Stimulated activated CD8-positive, alpha-beta memory T cell treated with anti-CD3 and anti-CD28 coated beads, Interleukin-7, amount 100 ng/mL, for 24 hours (primary cell): ENCODE measurements around the gene CDS1.
"Not testable (repeated sequence)": the region's sequence is repeated elsewhere in the genome, so short reads cannot be mapped to it uniquely, and the experiment has no call there.

ENCODE experiments used
- DNase-seq: peaks from one replicate; pipeline ENCODE4 v3.0.0-alpha.2; 2020; ENCODE audit warnings: low read depth

Gene CDS1

DNA sequence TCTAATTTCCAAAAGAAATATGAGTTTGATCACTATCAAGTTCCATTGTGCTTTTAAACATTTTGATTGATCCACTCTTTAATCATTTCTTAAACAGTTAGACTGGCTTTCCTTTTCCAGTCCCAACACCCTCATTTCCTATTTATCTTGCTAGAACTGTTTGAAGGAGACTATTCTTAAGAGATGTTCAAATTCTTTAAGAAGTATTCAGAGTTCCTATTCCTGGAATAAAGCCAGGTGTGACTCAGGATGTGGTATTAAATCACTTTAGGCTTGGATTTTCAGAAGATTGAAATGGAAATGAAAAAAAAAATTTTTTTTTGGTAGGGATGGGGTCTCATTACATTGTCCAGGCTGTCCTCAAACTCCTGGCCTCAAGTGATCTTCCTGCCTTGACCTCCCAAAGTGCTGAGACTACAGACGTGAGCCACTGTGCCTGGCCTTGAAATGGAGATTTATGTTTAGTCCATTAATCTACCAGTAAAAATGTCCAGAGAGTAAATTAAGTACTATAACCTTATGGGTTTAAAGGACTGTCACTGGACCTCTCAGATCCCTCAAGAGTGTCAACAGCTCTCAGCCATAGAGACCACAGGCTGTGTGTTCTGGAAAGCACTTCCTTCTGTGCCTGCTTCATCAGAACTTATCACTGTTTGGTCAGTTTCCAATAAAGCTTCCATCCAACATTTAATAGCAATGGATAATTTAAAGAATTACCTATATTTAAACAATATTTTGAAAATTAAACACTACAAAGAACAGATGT is 90.7 kb downstream of the CDS1 start:
- DNase-seq, result no peak

DNA sequence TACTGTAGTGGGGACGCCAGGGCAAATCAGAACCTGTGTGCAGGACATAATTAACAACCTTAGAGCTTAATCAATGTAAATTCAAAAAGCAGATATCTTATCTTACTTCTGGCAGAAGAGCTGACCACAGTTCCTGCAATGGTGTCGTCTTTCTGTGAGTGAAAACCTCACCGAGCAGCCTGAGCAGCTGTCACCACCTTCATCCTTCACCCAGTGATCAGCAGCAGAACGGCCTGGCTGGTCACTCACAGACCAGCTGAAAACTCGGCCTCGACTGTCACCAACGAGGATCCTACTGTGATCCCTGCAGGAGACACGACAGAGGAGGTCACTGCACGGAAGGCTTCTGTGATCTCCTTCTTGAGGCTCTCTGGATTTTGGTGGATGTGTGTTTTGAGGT is 94.2 kb downstream of the CDS1 start:
- no peak for DNase-seq

DNA sequence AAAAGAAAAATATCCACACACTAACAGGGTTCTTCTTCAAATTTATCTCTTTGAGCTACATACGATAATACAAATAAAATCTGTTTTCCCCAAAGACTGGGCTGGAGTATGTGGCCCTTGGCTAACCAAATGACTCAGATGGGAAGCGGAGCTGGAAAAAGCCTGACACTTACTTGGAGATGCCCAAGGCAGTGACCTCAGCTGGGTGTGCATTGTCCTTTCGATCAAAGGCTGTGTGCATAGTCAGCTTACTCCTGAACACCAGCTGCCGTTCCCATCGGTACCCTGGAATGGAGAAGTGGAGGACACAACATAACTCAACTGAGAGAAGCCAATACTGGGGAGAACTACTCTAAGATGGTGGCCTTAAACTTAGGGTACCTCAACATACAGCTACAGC is 95.1 kb downstream of the CDS1 start:
- DNase-seq, result no peak

DNA sequence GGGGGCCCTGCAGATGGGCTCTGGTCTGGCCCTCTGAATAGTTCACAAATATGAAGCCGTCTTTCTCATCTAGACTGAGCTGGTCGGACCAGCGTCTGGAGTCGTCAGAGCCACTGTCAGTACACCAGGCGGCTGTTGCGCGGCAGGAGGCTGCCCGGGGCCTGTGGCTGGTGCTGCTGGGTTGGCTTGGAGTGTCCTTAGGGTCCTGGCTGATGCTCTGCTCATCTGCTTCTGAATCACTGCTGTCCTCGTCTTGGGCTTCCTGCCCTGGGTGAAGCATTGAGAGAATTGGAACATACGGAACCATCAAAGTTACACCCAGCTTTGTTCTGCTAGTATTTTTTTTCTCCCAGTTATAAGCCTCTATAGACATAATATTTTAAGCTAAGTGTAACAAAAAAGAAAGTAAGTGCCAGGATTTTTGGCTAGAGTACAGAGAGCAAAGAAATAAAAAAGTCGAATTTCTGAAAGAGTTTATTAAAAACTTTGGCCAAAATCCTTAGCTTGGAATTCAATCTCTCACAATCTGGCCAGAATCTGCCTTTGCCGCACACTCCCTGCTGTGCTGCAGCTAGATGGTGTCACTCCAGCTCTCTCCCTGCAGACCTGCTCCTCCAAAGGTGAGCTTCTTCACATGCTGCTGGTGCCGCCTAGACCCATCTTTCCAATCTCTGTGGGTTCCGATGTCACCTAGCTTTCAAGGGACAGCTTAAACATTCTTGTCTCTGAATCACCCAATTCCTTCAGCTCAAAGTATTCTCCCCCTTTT is 96.2 kb downstream of the CDS1 start:
- DNase-seq, result no peak

DNA sequence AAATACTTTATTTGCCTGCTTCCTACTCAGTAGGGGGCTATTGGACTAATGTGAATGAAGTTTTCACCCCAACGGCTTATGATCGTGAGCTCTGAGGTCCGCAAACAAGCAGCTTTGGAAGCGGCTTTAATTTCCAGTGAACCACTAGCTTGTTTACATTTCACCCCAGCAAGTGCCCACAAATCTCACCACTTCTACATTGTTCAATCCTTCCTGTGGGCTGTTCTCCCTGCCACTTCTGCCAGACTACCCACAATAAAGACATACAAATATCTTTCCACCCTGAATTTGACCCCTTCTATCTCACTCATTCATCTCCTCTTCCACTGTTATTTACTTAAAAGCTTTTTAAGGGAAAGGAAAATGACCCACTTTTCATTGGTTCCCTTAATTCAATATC is 98.0 kb downstream of the CDS1 start:
- DNase-seq, result no peak

DNA sequence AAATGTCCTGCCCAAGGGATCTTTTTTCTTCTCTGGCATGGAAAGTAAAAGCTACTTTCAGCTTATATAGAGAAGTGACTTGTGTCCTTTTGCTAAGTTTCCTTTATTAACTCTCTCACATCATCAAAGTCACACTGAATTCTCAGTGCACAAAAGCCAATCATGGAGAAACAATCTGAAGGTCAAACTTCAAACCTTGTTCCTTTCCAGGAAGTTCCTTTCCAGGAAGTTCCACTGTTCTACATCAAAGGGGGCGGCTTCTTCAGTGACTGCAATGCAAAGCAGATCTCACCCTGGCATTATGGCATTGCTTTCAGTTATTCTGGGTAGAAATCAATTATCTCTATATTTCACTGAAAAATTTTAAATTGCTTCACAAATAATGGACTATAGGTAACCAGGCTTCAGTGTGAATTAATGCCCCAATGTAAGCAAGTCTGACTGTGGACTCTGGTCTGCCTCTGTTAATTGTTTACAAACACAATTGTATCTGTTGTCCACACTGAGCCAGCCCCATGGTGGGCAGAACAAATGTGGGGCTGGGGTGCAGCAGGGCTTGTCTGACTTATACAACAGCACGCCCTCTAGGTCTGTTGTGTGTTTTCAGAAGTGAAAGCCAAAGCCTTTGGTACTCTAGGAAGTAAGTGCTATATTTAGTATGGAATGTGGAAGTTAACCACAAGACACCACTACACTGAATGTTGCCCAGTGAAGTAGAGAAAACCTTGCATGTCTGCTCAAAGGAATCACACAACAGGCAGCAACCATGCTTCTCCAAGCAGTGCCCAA is 98.8 kb downstream of the CDS1 start:
- DNase-seq, result no peak

DNA sequence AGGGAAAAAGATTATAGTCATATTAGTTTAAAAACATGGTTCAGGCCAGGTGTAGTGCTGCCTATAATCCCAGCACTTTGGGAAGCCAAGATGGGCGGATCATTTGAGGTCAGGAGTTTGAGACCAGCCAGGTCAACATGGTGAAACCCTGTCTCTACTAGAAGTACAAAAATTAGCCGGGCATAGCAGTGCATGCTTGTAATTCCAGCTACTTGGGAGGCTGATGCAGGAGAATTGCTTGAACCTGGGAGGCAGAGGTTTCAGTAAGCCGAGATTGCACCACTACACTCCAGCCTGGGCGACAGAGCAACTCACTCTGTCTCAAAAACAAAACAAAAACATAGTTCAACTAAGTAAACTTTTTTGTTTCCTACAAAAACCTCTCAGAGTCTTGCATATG is 99.7 kb downstream of the CDS1 start:
- not testable (repeated sequence) for DNase-seq

DNA sequence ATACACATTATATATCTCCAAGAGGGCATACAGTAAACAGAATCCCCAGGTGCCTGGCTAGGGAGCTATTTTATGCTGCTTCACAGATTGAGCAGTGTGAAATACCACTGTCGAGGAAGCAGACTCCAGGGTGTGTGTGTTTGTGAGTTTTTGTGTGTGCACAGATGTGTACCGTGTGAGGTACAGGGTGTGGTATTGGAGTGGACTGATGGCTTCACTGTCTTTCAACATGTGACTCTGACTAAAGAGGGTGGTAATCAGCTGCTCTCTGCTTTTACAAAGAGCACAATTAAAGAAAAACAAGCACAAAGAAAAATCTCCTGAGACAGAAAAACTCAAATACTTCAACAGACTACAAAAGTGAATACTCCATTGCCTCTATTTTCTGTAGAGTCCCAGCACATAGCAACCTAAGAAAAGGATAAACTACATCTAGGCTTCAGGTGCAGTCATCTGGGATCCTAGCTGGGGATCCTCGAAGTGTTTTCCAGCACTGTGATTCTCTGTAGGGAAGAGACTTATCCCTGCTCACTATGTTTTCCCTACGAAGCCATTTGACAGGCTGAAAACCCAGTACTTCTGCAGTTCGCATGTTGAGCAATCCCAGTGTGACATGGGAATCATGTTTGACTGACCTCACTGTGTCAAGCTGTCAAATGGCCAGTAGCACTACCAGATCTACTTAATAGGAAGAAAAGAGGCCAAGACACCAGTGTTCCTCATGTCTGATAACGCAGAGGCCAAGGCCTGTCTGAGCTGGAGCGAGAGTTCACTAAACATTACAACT is 100.3 kb downstream of the CDS1 start:
- no peak for DNase-seq

DNA sequence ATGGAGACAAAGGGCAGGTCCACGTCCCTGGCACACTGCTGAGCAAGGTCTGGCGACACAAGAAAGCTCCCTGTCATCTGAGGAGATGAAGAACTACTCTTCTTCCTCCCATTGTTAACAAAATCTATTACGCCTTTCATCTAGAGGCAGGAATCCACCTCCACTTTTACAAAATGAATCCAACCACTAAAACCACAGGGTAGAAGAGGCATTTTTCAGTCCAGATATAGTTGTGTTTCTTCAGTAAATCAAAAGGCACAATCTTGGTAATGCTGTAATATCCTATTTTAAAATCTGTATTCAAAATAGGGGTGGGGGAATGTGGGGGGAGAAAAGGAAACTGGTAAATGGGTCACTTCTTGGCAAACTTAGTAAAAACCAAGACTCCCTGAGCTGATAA is 101.4 kb downstream of the CDS1 start:
- no peak for DNase-seq

DNA sequence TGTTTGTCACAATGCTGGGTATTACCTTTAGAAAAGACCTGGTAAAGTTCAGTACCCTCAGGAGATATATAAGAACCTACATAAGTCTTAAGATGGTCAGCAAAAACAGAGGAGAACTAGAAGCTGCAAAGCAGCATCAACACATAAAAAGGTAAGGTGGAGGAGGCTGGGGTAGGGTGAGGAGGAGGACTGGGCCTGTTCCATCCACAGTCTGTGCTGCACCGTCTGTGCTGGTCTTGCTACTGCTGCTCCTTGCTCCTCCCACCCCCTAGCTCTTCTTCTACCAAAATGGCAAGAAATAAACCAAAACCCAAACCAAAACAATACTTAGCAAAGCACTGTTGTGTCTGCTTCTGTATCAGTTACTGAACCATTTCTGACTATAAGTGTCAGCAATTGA is 102.2 kb downstream of the CDS1 start:
- DNase-seq, result no peak

DNA sequence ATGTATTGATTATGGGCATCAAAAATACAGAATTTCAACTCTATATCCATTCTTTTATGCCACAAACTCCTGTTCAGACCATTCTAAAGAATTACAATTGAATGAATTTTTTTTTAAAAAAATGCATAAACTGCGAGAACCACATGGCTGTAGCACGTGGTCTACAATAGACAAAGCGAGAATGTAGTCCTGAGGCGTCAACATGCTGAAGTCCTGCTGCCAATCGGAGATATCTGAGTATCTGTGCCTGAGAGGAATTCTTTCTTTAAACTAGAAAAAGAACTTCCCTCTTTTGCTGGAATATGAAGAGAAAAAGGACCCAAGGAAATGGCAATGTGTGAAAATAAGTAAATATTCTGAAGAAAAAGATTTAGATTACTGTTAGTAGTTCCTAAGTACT is 105.7 kb downstream of the CDS1 start:
- DNase-seq, result no peak

DNA sequence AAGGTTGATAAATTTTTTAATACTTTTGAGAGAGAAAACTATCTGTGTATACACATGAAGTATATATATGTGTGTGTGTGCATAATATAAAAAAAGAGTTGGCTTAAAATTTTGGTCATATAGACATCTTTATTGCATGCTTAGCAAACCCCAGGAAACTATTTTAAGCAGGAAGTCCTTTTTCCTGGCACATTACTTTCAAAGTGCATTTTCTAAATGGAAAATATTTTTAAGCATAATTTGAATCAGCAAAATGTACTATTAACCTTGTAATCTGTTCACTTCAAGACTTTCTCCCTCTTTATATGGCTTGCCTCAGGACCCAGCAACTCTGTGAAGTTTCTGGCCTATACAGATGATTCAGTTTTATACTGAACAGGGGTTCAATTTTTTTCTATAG is 106.3 kb downstream of the CDS1 start:
- no peak for DNase-seq

DNA sequence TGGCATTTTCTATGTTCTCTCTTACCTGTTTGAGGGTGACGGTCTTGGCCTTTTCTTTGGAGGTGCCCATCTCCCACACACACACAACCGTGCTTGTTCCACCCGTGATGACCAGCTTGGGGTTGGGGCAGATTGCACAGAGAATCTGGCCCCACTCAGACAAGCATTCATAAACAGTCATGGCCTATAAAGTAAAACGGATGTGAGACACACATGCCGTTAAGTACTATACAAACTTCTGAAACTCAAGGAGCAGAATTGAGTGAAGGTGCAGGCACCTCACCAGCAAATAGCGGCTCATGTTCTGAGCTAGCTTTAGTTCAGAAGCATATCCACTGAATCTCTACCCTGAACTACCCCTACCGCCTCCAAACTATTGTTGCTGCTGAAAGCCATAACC is 107.6 kb downstream of the CDS1 start:
- DNase-seq, result no peak

DNA sequence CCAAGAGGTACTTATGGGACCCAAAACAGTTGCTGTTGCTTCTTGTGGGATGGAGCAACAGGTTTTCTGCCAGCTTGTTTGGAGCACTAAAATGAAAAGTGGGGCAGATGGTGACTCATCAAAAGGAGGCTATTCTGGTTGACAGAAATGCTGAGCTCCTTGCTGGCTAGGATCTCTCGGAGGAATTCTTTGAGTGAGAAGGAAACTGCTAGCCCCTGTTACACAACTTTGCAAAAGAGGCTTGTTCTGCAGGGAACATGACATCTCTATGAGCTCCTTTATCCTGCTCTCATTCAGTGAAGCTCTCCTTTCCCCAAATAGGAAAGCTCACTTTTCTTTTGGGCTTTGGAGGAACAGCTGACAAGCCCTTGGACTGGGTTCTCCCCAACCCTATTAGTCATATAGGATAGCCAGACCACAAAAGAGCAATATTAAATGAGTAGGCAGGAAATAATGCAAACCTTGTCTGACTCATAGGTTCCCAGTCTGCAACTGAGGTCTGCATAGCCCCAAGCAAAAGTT is 108.3 kb downstream of the CDS1 start:
- no peak for DNase-seq

DNA sequence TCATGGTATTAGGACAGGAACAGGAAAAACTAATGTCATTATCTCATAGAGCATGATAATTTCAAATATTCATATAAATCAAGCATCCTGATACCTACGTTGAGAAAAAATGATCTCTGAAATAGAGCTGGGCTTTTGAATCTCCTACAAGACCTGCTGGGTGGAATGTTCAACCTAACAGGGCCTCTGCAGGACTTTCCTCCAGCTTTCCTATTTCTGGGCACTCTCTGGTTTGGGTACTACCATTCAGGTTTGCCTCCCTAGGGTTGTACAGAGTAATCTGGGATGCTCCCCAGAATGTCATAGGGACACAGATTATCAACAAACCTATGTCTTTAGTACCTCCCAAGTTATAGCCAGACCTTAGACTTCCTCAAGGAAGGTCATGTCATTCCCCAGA is 108.9 kb downstream of the CDS1 start:
- no peak for DNase-seq

DNA sequence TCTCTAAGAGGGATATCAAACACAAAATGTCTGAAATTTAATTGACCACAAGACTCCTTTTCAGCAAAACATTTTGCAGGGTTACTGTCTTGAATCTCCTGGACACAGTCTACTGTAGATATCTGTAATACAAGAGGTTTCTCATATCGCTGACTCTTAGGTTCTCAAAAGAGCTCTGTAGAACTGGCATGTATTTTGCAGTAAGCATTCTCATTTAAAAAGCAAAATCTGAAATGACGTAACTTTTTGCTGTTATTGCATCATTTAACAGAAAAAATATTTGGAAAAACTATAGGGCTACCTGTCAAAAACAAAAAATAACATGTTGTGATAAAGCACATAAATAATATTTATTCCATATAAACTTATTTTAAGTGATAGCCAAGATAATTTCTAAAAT is 114.2 kb downstream of the CDS1 start:
- DNase-seq, result no peak

DNA sequence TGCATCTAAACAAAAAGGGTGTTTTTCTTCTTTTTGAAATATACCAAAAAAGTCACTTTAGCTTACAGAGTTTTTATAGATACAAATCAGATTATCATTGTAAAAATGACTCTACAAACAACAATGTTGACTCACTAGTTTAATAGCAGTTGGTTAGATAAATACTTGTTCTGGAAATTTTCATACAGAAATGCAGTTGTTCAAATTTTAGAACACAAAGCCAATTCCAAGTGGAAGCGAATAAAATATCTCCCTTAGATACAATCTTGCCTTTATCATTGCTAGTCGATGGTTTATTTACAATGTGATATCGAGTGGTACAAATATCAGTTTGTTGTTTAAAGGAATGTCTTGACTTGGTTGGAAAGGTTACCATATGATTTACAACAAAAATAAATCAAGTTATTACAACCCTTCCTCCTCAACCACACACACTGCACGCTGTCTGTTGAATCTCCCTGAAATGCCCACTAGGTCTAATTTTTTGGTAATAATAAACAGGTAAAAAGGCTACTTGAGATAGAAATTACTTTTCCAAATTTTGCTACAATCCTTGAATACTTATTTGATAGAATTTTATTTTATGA is 114.8 kb downstream of the CDS1 start:
- no peak for DNase-seq

DNA sequence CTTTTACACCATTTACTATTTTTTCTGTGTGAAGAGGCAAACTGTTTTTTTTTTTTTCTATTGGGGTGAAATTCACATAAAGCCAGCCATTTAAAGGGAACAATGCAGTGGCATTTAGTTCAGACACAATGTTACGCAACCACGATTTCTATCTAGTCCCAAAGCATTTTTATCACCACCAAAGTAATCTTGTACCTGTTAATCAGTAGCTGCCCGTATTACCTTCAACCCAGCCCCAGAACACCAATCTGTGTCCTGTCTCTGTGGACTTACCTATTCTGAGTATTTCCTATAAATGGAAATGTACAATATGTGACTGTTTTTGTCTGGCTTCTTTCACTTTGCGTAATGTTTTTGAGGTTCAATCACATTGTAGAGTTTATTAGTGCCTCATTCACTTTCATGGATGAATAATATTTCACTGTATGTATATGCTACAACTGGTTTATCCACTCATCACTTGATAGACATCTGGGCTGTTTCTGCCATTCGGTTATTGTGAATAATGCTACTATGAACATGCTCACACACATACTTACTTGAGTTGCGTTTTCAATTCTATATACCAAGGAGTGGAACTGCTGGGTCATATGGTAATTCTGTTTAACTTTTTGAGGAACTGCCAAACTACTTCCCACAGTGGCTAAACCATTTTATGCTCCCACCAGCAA is 116.2 kb downstream of the CDS1 start:
- no peak for DNase-seq
